GM20431 (cell line): ENCODE results near the gene TNRC18.

Experiments
- in situ Hi-C: fragments of 300-500 bp; cut with MseI, MboI; formaldehyde crosslinking; loops from one replicate; pipeline ENCODE4 v1.15.0; 2020; ENCODE audit warnings: low sequenced_read_pairs; ENCODE audit not compliant: unreplicated experiment

Gene TNRC18

DNA sequence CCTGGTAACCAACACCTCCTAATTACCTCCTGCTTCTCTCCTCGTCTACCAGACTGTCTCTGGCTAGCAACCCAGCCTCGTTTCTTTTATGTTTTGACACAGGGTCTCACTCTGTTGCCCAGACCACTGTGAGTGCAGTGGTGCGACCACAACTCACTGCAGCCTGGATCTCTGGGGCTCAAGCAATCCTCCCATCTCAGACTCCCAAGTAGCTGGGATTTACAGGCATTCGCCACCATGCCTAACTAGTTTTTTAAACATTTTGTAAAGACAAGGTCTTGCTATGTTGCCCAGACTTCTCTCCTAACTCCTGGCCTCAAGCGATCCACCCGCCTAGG is 10.2 kb downstream of the TNRC18 start:
- in situ Hi-C loops = no loop called here

DNA sequence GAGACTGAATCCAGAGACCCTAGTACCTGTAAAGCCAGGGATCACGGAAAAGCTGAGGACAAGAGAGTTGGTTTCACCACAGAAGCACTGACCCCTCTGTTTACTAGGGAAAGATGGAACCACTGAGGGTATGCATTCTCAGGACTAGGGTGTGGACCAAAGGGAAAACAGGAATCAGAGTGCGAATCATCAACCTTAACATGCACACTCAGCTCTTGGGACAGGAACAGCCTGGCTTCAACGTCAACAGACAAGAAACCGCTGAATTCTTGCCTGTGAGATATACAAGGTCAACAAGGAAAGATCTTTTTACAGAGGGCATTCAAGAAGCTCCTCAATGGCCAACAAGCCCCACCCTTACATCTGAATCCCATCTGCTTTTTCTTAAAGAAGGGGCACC is 14.9 kb downstream of the TNRC18 start:
- in situ Hi-C loops = no loop called here

DNA sequence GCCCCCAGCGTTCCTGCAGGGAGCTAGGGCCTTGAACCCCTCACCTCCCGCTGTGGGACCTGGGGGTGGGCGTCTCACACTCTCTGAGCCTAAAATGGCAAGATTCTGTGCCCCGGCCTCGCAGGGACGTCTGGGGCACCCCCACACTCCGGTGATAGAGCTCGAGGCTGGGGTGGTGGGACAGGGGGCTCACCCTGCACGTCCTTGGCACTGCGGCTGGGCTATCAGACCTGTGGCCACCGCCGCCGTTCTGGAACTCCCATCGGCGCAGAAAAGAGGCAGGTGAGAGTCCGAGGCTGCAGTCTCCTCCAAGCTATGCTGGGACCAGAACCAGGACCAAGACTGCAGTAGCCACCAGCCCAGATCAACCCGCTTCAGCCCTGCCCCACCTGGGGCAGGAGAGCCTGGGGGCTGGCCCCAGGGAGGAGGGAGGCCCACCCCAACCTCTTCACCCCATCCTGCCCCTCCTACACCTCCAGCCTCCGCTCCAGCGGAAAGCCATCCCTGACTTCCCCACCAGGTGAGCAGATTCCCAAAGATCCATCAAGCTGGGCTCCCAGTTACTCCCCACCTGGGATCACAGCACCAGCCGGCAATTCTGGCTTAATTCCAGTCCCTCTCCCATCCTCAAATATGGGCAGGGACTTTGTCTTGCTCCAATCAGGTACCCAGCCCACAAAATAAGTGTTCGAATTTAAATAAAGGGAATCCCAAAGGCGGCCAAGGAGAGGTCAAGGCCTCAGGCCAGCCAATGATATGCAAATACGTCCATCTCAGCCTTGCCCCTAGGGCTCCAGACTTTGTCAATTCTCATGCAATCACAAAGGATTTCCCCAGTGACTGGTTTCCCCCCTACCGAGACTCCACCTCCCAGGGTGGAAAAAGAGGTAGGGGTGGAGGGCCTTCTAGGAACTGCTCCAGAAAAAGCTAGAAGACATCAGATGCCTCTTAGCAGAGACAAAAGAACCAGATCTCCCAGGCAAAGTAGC is 16.4 kb downstream of the TNRC18 start:
- in situ Hi-C loops = no loop called here

DNA sequence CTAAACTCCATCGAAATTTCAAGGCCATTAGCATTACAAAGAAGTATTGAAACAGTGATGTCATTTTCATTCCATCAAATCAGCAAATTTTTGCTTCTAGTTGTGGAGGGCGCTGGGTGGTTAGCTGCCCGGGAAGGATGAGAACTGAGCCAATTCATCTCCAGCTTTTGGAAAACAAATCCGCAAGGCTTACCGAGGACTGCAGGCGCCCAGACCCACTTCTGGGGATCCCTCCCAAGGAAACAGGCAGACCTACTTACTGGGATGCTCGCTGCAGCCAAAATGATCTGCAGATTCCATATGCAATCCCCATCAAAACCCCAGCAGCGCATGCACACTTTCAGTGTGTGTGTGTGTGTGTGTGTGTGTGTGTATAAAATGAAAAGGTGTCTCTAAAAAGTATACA is 19.2 kb downstream of the TNRC18 start:
- in situ Hi-C loops = no loop called here

DNA sequence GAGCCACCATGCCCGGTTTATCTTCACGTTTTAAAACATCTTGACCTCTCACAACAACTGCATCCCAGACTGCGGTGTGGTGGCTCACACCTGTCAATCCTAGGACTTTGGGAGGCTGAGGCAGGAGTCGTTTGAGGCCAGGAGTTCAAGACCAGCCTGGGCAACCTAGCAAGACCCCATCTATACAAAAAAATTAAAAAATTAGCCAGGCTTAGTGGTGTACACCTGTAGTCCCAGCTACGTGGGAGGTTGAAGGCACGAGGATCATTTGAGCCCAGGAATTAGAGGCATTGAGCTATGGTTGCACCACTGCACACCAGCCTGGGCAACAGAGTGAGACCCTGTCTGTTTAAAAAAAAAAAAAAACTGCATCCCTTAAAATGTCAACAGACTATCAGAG is 20.2 kb downstream of the TNRC18 start:
- in situ Hi-C loops = no loop called here

DNA sequence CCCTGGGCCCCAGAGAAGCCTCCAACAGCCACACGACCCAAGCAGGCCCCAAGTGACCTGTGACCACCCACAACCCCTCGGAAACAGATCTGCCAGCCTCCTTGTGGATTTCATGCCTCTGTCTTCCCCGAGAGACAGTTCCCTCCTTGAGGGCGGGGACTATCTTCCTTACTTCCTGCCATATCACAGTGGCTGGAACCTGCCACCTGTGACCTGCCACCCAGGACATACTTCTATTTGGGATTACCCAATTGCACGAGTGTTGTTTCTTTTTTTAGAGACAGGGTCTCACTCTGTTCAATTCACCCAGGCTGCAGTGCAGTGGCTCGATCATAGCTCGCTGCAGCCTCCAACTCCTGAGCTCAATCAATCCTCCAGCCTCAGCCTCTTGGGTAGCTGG is 25.9 kb downstream of the TNRC18 start:
- in situ Hi-C loops = no loop called here

DNA sequence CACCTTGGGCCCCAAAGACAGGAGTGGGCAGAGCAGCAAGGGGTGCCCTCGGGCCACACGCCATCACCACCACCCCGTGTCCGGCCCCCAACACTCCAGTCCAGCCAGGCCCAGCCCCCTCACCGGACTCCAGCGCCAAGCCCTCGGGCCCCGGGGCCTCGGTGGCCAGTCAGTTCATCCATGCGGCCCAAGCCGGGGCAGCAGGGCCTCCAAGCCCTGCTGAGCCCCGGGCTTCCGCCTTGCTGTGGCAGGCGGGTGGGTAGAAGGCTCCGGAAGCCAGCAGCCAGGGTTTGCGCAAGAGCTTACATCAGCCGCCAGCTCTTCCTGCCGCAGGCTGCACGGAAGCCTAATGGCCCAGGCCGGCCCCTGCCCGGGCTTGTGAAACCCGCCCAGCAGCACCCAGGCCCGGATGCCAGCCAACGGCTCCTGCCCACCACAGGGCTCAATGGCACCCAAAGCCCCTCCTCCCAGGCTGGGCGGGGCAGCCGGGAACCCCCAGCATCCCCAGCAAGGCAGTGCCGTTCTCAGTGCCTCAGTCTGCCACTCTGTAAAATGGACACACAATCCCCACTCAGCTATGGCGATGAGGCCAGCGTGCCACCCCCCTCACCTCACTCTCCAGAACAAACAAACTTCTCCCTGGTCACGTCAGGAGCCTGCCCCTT is 26.5 kb downstream of the TNRC18 start:
- in situ Hi-C loops = no loop called here

DNA sequence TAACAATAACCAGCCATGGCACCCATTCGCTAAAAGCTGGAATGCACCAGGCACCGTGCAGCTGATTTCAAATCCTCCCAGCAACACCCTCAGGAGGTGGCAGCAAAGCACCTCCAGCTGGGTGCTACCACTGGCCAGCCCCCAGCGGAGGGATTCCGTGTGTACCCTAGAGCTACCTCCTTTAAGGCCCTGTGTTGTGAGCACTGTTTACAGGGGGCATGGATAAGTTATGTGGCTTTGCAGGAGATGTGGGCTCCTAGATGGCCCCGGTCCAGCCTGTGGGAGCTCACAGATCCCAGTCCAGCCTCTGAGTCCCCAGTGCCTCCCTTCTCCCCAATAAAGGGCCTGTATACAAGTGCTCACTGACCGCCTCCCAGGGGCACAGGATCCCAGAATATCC is 27.1 kb downstream of the TNRC18 start:
- in situ Hi-C loops = no loop called here

DNA sequence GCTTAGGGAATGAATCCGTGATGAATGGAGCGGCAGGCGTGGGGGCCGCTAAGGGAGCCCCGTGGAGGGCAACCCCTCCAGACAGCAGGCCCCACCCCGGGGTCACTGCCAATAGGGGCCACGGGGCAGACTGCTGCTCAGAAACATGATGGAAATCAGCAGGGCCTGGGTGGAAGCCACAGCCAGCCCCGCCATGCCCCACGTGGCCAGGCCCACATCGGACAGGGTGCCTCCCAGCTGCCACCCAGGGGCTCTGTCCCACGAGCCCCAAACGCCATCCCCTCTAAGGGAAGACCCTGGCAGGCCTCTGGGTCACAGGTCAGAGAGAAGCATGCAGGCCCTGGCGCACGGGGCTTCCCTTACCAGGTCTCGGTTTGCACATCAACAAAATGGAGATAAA is 28.4 kb downstream of the TNRC18 start:
- in situ Hi-C loops = no loop called here

DNA sequence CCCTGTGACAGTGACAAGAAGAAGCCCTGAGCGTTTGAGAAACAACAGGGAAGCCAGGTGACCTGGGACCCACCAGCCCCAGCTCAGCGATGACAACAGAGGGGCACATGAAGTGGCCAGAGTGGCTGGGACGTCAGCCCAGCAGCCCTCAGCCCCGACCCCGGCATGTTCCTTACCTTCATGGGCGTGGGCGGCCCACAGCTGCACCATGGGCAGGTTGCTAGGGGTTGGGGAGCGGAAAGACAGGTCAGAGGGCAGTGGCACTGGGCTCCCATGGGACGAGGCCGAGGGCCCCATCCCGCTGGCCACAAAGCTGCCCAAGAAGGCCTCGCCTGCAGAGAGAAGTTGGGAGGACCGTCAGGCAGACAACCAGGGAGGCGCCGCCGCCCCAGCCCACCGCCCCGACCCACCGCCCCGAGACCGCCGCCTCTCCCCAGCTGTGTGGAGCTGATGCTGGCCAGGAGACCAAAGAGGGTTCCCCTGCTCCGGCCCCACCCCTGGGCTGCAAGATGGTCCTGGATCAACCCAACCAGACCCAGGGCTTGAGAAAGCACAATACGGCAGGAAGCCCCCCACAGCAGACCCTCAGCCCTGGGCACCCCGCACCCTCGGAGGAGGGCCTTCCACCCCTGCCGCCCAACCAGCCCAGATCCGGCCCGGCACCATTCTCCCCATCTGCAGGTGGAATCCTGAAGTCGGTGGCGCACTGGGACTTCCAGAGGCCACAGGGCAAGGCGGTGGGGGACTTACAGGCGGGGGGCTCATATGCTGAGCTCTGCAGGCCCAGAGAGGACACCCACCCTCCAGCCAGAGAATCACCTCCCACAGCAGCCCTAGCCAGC is 29.1 kb downstream of the TNRC18 start:
- in situ Hi-C loops = no loop called here

DNA sequence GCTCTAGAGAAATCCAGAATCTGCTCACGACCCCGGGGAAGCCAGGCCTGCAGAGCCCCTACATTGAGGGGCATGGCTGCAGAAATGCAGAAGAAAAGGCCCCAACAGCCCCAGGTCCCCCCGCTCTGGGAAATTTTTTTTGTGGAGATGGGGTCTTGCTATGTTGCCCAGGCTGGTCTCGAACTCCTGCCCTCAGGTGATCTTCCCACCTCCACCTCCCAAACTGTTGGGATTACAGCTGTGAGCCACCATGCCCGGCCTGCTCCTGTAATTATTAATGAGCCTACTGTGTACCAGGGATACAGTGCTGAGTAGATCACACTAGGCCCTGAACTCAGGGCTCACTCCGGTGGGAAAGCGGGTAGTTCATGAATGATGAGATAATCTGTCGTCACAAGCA is 29.9 kb downstream of the TNRC18 start:
- in situ Hi-C loops = no loop called here

DNA sequence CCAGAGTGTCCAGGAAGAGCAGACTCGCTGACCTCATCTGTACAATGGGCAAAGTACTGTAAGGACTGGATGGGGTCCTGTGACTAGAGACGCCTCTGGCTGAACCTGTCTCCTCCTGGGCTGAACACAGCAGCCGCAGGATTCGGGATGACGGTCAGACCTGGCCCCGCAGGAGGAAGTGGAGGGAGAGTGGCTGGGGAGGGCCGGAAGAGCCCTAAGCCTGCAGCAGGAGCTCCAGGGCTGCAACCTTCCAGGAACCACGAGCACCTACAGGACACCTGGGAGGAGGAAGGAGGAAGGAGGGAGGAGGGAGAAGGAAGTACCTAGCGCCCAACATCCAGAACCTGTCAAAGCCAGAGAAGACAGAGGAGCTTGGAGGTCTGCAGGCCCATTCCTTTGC is 30.3 kb downstream of the TNRC18 start:
- in situ Hi-C loops = no loop called here

DNA sequence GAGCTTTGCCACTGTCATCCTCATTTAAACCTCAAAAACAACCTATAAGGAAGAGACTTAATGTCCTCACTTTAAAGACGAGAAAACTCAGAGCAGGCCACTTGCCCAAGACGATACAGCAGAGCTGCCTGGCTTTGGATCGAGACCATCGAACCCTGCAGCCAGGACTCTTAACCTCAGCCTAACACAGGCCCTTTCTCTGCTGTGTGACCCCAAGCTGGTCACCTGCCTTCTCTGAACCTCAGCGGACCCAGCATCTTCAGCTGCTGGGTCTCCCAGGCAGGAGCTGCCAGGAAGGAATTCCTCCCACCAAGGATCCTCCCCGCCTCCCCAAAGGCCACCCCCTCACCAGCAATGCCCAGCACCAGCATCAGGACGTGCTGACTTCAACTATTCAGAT is 32.7 kb downstream of the TNRC18 start:
- in situ Hi-C loops = no loop called here

DNA sequence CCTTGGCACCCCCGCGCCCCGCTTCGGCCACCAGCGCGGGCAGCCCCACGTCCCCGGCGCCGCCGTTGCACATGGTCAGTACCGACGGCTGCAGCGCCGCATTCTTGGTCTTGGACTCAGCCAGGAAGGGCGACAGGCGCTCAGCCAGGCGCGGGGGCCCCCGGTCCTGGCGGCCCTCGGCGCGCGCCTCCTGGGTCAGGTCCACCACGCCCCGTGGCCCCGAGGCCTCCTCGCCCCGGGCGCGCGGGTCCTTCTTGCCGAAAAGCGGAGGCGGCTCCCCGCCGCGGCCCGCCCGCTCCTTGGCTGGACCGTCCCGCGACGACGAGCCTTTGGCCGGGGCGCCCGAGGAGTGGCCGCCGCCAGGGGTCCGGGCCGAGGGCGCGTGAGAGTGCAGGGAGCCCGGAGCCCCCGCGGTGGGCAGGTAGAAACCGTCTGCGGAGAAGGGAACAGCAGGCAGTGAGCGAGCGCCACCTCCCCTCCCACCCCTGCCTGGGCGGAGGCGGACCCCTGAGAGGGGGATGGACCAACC is 34.7 kb downstream of the TNRC18 start:
- in situ Hi-C loops = no loop called here

DNA sequence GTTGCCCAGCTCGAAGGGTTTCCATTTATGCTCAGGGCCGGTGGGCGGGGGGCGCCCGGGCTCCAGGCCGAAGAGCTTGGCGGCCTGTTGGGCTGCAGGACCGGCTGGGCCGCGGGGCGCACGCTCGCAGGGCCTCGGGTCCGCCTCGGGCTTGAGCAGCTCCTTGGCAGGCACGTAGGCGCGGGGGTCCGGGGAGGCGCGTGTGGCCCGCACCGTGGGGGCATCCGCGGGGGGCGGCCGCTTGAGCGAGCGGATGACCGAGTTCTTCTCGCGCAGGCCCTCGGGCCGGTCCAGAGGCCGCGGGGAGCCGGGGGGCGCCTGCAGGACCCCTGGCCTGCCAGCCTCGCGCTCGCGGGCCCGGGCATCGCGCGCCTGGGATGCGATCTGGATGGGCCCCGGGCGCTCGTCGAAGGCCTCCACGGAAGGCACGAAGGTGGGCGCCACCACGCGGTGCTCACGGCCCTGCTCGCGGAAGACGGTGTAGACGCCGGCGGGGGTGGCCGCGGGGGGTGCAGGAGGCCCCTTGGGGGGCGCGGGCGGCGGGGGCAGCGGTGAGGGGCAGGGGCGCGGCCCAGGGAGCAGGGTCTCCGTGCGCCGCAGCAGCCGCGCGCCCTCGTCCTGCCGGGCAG is 35.2 kb downstream of the TNRC18 start:
- in situ Hi-C loops = no loop called here

DNA sequence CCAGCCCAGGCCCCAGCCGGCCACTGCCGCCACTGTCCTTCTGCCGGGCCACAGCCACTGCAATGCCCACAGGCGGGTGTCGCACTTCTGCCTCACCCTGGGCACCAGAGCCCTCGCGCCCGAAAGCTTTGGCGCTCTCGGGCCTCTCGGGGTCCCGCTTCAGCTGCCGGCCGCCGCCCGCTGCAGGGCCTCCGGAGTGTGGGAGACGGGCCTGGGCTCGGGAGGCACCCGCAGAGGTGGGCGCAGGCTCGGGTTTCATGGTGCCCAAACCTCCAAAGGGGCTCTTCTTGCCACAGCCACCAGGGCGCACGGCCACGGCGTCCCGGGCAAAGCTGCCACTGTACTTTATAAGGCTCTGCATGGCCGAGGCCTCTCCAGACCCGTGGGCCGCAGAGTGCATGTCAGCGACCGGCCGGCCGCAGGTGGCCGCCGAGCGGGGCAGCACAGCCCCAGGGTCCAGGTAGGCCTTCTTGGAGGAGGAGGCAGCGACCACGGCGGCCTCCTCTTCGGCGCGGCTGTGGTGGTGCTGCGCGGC is 35.9 kb downstream of the TNRC18 start:
- in situ Hi-C loops = no loop called here

DNA sequence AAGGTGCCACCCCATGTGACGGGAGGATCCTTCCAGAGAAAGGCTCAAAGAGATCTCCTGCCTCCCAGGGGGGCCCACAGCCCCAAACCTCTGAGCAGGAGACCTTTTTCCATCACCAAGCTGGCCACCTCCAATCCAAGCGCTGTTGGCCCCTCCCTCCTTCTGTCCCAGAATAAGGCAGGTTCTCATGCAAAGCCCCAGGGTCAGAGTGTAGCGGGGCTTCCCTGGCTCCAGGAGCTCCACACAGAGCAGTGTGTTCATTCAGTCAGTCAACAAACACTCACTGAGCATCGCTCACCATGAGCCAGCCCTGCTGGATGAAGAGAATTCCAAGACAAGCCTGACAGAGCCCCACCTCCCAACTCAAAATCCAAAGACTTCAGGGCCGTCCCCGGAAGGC is 39.0 kb downstream of the TNRC18 start:
- in situ Hi-C loops = no loop called here

DNA sequence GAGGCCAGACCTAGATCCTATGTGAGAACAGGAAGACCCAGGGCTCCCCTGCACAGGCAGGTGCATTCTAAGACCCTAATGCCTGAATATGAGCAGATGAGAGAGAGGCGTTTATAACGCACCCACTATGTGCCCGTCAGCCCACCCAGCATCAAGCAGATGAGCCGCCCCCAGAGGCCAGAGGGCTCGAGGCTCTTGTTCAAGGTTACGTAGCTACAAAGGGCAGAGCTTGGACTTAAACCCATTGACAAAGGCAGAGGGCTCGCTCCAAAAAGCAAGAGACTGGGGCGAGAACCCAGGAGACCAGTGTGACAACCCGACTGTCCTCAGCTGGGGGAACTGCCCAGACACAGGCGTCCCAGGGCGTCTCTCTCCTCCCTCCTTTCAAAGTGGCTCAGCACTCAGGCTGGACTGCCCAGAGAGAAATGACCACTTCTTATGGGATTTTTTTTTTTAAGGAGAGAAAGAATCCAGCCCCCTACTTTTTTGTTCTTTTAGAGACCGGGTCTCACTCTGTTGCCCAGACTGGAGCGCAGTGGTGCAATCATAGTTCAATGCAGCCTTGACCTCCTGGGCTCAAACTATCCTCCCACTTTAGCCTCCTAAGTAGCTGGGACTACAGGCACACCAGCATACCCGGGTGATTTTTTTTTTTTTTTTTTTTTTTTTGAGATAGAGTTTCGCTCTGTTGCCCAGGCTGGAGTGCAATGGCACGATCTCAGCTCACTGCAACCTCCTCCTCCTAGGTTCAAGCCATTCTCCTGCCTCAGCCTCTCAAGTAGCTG is 40.1 kb downstream of the TNRC18 start:
- in situ Hi-C loops = no loop called here

DNA sequence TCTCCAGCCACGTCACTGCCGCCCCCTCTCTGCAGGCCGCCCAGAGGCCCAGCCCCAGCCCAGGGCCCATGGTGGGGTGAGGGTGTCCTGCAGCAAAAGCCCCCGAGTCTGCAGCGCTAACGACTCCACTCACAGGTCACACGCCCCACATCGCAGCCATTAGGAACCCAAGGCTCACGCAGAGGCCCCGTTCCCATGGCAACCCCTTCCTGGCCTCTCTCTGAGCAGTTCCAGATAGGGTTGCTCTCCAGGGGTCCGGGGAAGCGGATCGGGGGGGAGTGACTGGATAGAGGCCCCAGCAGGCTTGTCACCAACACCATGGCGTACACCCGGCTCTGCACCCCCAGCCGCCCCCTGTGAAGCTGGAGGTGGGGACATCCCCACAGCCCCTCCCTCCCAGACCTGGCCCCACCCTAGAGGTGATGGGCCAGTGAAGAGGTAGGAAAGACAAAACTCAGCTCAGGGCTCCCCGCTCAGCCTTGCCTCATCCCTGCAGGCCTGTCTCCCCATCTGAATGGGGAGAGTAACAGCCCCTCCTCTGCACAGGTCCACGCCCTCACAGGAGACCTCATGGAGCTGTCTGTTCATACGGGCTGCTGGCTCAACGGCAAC is 41.2 kb downstream of the TNRC18 start:
- in situ Hi-C loops = no loop called here
